A549 (cell line): ENCODE data around the gene LEPROT. TPM values are rescaled to one million over a fixed set of nuclear protein-coding genes. Genes with fewer than 3 reads are reported as not detected.

ENCODE experiments used
- ATAC-seq, 2 experiments: fragments of 200-7000 bp in 1 of 2; fragments of >200 bp in 1 of 2; cut with Nextera tagmentation in 1 of 2; cut with Tn5 transposase in 1 of 2; 3 replicates each; pipeline versions ENCODE4 v1.8.0 to v1.9.1; 2018 to 2020; ENCODE audit warnings: mild to moderate bottlenecking in 1 of 2, moderate library complexity in 1 of 2
- CTCF ChIA-PET: fragments of 300-600 bp; sonication (Branson Sonifier 250); formaldehyde crosslinking; extraction: SDS; loops from one replicate; lab custom pipeline; 2021; ENCODE audit warnings: antibody characterized with exemption, inconsistent platforms; lab: Yijun Ruan, JAX
- POLR2A ChIA-PET: fragments of 350-600 bp; formaldehyde crosslinking; extraction: SDS; loops from one replicate; lab custom pipeline; 2021; ENCODE audit warnings: antibody characterized with exemption, inconsistent platforms; lab: Yijun Ruan, JAX
- DNase-seq, 2 experiments: peaks; one replicate each; pipeline versions ENCODE4 v3.0.0 to v3.0.0-alpha.2; 2011 to 2016; ENCODE audit warnings: low read depth in 1 of 2, low spot score in 1 of 2
- FAIRE-seq: peaks from 2 replicates; lab custom pipeline; 2011; peaks lifted over from hg19 to GRCh38; lab: Jason Lieb, UNC
- H3K27ac ChIP-seq, 2 experiments: fragments of >200 bp; sonication (Bioruptor Twin); formaldehyde crosslinking; 3 replicates each; pipeline ENCODE4 v1.5.1; 2016 to 2017
- H3K4me1 ChIP-seq: fragments of >200 bp; sonication (Bioruptor Twin); formaldehyde crosslinking; 3 replicates; pipeline ENCODE4 v1.6.1; 2016
- H3K4me2 ChIP-seq: fragments of >200 bp; sonication (Bioruptor Twin); formaldehyde crosslinking; 3 replicates; pipeline ENCODE4 v1.6.1; 2016
- H3K4me3 ChIP-seq: fragments of >200 bp; sonication (Bioruptor Twin); formaldehyde crosslinking; 3 replicates; pipeline ENCODE4 v1.5.1; 2016
- H3K9me3 ChIP-seq: fragments of >200 bp; sonication (Bioruptor Twin); formaldehyde crosslinking; 3 replicates; pipeline ENCODE4 v1.6.1; 2016
- BHLHE40 ChIP-seq: IDR thresholded peaks from 2 replicates; pipeline ENCODE4 v1.6.1; 2012; ENCODE audit warnings: low read depth, low read length, inconsistent platforms
- CBX2 ChIP-seq: fragments of 200-600 bp; sonication (generic); IDR thresholded peaks from 2 replicates; pipeline ENCODE4 v1.6.1; 2016; ENCODE audit warnings: low read depth, mild to moderate bottlenecking, borderline replicate concordance
- FOSL2 ChIP-seq, 2 experiments: fragments of 450-650 bp in 1 of 2; fragments of >200 bp in 1 of 2; sonication (Bioruptor Twin) in 1 of 2; formaldehyde crosslinking; IDR thresholded peaks; 2 replicates each; pipeline versions ENCODE4 v1.5.0 to v1.6.1; 2016 to 2020; ENCODE audit warnings: mild to moderate bottlenecking in 1 of 2, moderate library complexity in 1 of 2
- HDAC2 ChIP-seq: fragments of 200-600 bp; sonication (generic); IDR thresholded peaks from 2 replicates; pipeline ENCODE4 v1.6.1; 2016
- HES2 ChIP-seq: fragments of >200 bp; sonication (Bioruptor Twin); formaldehyde crosslinking; IDR thresholded peaks from 2 replicates; pipeline ENCODE4 v1.6.1; 2016
- HMGXB4 ChIP-seq: fragments of 250-450 bp; sonication (Bioruptor Pico); IDR thresholded peaks from 2 replicates; pipeline ENCODE4 v1.5.0; 2021; ENCODE audit warnings: mild to moderate bottlenecking, moderate library complexity, borderline replicate concordance
- JUN ChIP-seq, 2 experiments: fragments of >200 bp; sonication (Bioruptor Twin); formaldehyde crosslinking; IDR thresholded peaks; 2 replicates in 1 of 2; 3 replicates in 1 of 2; pipeline ENCODE4 v1.6.1; 2016 to 2017
- JUNB ChIP-seq: fragments of >200 bp; sonication (Bioruptor Twin); formaldehyde crosslinking; IDR thresholded peaks from 2 replicates; pipeline ENCODE4 v1.6.1; 2016
- KDM5A ChIP-seq: fragments of 200-600 bp; sonication (generic); IDR thresholded peaks from 2 replicates; pipeline ENCODE4 v1.6.1; 2016; ENCODE audit warnings: antibody characterized with exemption, mild to moderate bottlenecking
- MAFK ChIP-seq: fragments of 450-650 bp; IDR thresholded peaks from 2 replicates; pipeline ENCODE4 v1.6.1; 2014; ENCODE audit not compliant: partially characterized antibody
- MAX ChIP-seq: IDR thresholded peaks from 2 replicates; pipeline ENCODE4 v1.6.1; 2012
- NR3C1 ChIP-seq: fragments of >200 bp; sonication (Bioruptor Twin); formaldehyde crosslinking; IDR thresholded peaks from 3 replicates; pipeline ENCODE4 v1.6.1; 2017
- RARB ChIP-seq: fragments of 250-450 bp; sonication (Bioruptor Pico); IDR thresholded peaks from 2 replicates; pipeline ENCODE4 v1.8.0; 2021; ENCODE audit warnings: mild to moderate bottlenecking, moderate library complexity
- SMC3 ChIP-seq: fragments of >200 bp; sonication (Bioruptor Twin); formaldehyde crosslinking; IDR thresholded peaks from 3 replicates; pipeline ENCODE4 v1.6.1; 2018; ENCODE audit warnings: inconsistent platforms
- SREBF2 ChIP-seq: fragments of 450-650 bp; IDR thresholded peaks from 2 replicates; pipeline ENCODE4 v1.6.1; 2014; ENCODE audit warnings: mild to moderate bottlenecking, moderate library complexity
- TFCP2L1 ChIP-seq: fragments of 250-450 bp; sonication (Bioruptor Pico); IDR thresholded peaks from 2 replicates; pipeline ENCODE4 v1.5.0; 2021; ENCODE audit warnings: mild to moderate bottlenecking
- TP53 ChIP-seq: fragments of 250-450 bp; sonication (Bioruptor Pico); IDR thresholded peaks from 2 replicates; pipeline ENCODE4 v1.5.0; 2021; ENCODE audit warnings: mild to moderate bottlenecking, moderate library complexity
- ZFP36 ChIP-seq: fragments of 450-650 bp; IDR thresholded peaks from 2 replicates; pipeline ENCODE4 v1.6.1; 2014; ENCODE audit warnings: borderline replicate concordance; ENCODE audit not compliant: partially characterized antibody
- ZNF302 ChIP-seq: fragments of 250-450 bp; sonication (Bioruptor Pico); IDR thresholded peaks from 2 replicates; pipeline ENCODE4 v1.9.0; 2021; ENCODE audit warnings: inconsistent platforms, mild to moderate bottlenecking, moderate library complexity
- WGBS: methylation state at CpG from one replicate; pipeline ENCODE4 v1.1.6; 2017; ENCODE audit errors: missing lambda C conversion rate; 5-methylcytosine and 5-hydroxymethylcytosine counted together
- polyA plus RNA-seq, 4 experiments: library from polyadenylated mRNA; depleted of rRNA in 3 of 4; stranded (reverse); fragments of >200 nt; fragmentation: RNase III in 1 of 4; extraction: RNeasy Plus Mini Kit Qiagen cat#74134 plus additional on column Dnase treatment in 1 of 4; gene quantifications; 2 replicates in 3 of 4; 3 replicates in 1 of 4; pipeline ENCODE4 v1.2.3, GENCODE V29; 2011 to 2017
- TF ChIP-seq, protein P1 (sequence below): fragments of 200-600 bp; sonication (generic); IDR thresholded peaks from 2 replicates; pipeline ENCODE4 v1.6.1; 2016; ENCODE audit warnings: antibody characterized with exemption, mild to moderate bottlenecking, moderate library complexity
- TF ChIP-seq, protein P2 (sequence below): fragments of >200 bp; sonication (Bioruptor Twin); formaldehyde crosslinking; IDR thresholded peaks from 3 replicates; pipeline ENCODE4 v1.6.1; 2016

LEPROT gene
- polyA plus RNA-seq, 2 of the 4 experiments (the other 2 are of a cell fraction): 51.2 to 62.9 TPM

DNA sequence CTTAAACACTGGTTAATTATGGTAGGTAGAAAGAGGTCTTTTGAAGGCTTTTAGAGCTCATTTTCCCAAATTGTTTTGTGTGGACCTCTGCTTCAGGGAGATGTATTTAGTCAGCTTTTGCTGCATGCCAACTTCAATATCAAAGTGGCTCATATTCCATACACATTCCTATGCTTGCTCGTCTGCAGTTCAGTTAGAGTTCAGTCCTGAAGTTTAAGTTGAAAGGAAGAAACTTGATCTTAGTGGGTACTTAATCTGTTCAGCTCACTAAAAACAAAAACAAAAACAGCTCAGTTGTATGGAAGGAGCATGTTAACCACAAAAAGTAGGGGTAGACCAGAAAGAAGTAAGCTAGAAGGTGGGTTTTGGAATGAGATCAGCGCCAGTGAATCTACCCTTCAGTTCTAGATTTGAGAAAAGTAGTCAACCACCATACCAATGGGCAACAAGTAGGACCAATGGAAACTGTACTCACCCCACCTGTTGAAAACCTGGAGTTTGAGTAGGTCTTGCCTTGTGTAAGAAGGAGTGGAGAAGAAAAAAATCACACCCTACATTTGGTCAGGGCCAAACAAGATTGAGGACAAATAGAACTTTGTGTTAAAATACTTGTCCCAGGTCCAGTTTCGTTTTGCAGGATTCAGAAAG, 58.0 kb downstream of the LEPROT start:
- DNase-seq: no peak
- TF ChIP-seq KDM5A: no peak
- TF ChIP-seq JUNB: no peak
- TF ChIP-seq TFCP2L1 (CRISPR knock-in tag): no peak
- no peak for TF ChIP-seq MAFK
- no peak for TF ChIP-seq HDAC2
- FAIRE-seq: no peak
- ATAC-seq: no peak
- WGBS: 54% methylated on average over 3 of the region's 3 CpGs
- Histone ChIP-seq H3K4me3 (no peak overlapping the region), H3K4me2 (no peak overlapping the region), H3K9me3 (no peaks in the 10 kb centered on the region), H3K27ac (no peak overlapping the region), H3K4me1 (no peaks in the 10 kb centered on the region)
- CTCF ChIA-PET: no interaction called here
- POLR2A ChIA-PET: no interaction called here

- DNase-seq (no peak), FAIRE-seq (no peak), ATAC-seq (no peak)
- Histone ChIP-seq H3K4me3 (no peak overlapping the region), H3K27ac (no peak overlapping the region), H3K9me3 (no peaks in the 10 kb centered on the region), H3K4me2 (no peak overlapping the region), H3K4me1 (no peaks in the 10 kb centered on the region)
- POLR2A ChIA-PET: no interaction called here
- CTCF ChIA-PET: interaction anchor here (0.8 to 1.0 kb wide), 2 partner anchors 31 to 208 kb away, joined by 3 read pairs; no protein-coding TSS in a partner anchor
- TF ChIP-seq SREBF2: no peak
- TF ChIP-seq ZNF302 (CRISPR knock-in tag): no peak
- TF ChIP-seq JUN (IDR thresholded peaks at IDR 0.05): no peak
- TF ChIP-seq RARB (CRISPR knock-in tag): no peak
- TF ChIP-seq SMC3: no peak
- TF ChIP-seq, protein P1, sequence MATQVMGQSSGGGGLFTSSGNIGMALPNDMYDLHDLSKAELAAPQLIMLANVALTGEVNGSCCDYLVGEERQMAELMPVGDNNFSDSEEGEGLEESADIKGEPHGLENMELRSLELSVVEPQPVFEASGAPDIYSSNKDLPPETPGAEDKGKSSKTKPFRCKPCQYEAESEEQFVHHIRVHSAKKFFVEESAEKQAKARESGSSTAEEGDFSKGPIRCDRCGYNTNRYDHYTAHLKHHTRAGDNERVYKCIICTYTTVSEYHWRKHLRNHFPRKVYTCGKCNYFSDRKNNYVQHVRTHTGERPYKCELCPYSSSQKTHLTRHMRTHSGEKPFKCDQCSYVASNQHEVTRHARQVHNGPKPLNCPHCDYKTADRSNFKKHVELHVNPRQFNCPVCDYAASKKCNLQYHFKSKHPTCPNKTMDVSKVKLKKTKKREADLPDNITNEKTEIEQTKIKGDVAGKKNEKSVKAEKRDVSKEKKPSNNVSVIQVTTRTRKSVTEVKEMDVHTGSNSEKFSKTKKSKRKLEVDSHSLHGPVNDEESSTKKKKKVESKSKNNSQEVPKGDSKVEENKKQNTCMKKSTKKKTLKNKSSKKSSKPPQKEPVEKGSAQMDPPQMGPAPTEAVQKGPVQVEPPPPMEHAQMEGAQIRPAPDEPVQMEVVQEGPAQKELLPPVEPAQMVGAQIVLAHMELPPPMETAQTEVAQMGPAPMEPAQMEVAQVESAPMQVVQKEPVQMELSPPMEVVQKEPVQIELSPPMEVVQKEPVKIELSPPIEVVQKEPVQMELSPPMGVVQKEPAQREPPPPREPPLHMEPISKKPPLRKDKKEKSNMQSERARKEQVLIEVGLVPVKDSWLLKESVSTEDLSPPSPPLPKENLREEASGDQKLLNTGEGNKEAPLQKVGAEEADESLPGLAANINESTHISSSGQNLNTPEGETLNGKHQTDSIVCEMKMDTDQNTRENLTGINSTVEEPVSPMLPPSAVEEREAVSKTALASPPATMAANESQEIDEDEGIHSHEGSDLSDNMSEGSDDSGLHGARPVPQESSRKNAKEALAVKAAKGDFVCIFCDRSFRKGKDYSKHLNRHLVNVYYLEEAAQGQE: no peak
- TF ChIP-seq, protein P2, sequence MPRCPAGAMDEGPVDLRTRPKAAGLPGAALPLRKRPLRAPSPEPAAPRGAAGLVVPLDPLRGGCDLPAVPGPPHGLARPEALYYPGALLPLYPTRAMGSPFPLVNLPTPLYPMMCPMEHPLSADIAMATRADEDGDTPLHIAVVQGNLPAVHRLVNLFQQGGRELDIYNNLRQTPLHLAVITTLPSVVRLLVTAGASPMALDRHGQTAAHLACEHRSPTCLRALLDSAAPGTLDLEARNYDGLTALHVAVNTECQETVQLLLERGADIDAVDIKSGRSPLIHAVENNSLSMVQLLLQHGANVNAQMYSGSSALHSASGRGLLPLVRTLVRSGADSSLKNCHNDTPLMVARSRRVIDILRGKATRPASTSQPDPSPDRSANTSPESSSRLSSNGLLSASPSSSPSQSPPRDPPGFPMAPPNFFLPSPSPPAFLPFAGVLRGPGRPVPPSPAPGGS: no peak
- TF ChIP-seq TP53 (CRISPR knock-in tag): no peak
- TF ChIP-seq FOSL2 (IDR thresholded peaks at IDR 0.05): no peak
- no peak for TF ChIP-seq FOSL2 (CRISPR knock-in tag; IDR thresholded peaks at IDR 0.05)
- no peak for TF ChIP-seq NR3C1
- no peak for TF ChIP-seq CBX2
- no peak for TF ChIP-seq ZFP36
- TF ChIP-seq BHLHE40: no peak
- no peak for TF ChIP-seq MAX
- no peak for TF ChIP-seq TFCP2L1 (CRISPR knock-in tag)
- no peak for TF ChIP-seq HMGXB4 (CRISPR knock-in tag)
- TF ChIP-seq HES2: no peak
- WGBS: 92% methylated on average over 4 of the region's 4 CpGs
These were observed 59.2 kb downstream of the LEPROT start for GRCh38 chr1:65479554-65480204.
